ENCODE data around the gene DUS3L.
A peak's percentile ranks its signal among the peaks of the same experiment; 100 is the strongest.

DUS3L gene

DNA sequence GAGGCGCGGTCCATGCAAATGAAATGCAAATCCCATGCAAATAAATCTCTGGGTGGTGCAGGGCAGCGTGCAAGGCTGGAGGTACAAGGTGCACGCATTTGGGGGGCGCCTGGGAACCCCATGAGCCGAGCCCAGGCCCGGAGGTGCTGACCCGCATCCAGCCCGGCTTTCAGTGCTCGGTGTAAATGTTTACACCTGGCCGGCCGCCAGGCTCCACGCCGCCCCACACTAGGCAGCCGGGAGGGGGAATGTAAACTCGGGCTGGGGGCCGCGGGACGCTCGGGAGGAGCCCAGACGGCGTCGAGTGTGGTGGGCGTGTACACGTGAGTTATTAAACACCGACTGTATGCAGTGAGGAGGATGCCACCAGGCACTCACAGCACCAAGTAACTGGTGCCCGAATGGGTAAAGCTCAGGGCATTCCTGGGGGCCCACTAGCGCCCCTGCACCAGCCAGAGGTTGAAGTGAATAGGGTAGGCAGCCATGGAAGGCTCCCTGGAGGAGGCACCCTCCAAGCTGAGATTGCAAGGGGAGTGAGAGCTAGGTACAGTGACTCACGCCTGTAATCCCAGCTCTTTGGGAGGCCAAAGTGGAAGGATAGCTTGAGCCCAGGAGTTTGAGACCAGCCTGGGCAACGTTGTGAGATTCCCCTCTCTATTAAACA is 31.4 kb upstream of the DUS3L start:
- DNase-seq (ENCODE audit: low read depth), result no peak

DNA sequence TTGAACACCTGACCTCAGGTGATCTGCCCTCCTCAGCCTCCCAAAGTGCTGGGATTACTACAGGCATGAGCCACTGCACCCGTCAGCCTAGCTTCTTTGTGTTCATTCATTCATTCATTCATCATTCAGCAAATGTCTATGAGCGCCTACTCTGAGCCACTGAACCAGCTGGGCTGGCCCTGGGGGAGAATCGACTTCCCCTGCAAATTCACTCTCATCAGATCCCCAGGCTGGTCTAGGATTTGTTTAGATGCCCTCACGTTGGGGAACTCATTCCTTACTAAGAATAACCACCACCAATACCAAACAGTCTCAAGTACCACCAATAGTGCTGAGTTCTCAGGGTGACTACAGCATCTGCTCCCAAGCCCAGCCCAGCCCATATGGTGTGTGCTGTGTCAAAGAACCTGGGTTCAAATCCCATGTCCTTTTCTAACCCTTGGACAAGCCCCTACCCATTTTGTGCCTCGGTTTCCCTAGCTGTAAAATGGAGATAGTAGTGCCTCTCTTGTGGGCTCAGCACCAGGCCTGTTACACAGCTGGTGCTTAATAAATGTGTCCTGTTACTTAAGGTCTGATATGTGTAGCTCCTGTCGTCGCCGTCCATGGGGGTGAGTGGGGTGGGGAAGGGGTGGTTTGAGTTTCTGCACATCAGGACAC is 30.7 kb upstream of the DUS3L start:
- no peak for DNase-seq (ENCODE audit: low read depth)

DNA sequence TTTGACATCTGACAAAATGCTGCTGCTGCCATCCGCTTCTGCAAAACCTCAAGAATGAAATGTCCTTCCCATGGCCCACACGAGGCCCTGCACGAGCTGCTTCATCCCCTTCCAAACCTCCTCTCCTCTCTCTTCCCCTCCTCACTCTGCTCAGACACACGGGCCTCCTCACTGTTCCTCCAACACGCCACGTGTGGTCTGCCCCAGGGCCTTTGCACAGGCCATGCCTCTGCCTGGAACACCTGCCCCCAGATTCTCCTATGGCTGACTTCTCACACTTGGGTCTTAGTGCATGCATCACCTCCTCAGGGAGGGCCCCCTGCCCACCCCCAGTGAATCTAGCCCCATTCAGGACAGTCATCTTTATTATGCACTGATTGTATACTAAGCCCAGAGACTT is 29.8 kb upstream of the DUS3L start:
- DNase-seq (ENCODE audit: low read depth), result no peak

DNA sequence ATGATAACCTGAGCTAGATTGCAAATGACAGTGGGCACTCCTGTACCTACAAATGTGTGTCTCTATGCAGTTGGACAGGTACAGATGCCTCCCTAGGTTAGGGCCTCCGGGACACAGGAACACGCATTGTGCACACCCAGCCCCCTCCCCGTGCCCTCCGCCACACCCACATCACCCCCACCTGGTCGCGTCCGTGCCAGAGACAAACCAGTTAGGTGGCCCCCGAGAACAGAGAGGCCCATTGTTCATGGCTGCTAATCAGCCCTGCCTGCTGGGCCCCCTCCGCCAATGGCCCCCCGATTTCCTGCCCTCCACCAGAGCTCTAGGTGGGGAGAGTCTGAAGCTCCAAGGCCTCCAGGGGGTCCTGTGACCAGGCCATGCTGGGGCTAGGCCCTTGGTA is 27.6 kb upstream of the DUS3L start:
- no peak for DNase-seq (ENCODE audit: low read depth)

DNA sequence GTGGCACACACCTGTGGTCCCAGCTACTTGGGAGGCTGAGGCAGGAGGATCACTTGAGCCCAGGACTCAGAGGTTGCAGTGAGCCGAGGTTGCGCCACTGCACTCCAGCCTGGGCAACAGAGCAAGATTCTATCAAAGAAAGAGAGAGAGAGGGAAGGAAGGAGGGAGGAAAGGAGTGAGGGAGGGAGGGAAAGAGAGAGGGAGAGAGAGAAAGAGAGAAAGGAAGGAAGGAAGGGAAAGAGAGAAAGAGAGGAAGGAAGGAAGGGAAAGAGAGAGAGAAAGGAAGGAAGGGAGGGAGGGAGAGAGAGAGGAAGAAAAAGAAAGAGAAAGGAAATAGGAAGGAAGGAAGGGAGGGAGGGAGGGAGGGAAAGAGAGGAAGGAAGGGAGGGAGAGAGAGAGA is 26.3 kb upstream of the DUS3L start:
- DNase-seq (ENCODE audit: low read depth), result no peak

DNA sequence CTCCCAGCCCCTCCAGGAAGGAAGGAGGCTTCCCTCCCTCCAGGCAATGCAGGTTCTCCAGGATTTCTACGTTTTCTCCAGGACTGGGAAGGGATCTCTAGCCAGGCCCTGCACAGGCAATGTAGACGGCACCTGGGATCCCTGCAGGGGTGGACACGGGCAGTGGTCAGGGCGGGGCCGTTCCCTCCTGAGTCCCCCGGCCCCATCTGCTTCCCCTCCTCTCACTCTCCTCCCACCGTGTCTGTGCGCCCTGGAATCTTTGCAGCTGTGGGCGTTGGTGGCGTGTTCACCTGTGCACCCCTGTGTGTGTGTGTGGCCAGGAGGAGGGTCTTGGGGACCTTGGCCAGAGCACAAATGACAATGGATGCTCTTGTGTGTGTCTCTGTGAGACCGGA is 23.9 kb upstream of the DUS3L start:
- DNase-seq (ENCODE audit: low read depth), result no peak

DNA sequence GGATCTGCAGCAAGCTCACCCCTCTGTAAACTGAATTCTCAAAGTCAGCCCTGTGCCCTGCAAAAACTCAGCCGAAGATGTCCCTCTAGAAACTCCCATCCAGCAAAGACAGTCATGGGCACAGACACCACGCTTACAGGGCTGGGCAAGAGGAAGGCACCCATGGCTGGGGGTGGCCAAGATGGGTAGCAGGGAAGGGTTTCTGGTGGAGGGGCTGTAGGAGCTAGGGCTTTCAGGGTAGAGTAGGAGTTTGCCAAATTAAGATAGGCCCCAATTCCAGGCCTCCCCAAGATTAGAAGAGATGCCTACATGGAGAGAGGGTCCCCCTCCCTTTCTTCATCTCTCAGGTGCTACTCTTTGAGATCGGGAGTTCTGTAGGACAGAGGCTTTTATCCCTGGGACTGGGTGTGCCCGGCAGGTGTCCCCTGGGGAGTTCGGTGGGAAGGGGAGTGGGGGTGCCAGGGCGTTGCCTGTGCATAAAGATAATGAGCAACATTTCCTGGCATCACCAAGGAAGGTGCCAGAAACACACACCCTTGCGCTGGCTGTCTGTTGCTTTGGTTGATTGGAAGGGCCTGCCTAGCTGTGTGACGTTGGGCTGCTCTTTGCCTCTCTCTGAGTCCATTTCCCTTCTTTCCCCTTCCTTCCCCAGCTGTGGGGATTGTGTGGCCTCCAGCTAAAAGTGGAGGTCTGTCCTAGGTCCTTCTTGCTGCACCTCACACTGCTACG is 23.3 kb upstream of the DUS3L start:
- DNase-seq (ENCODE audit: low read depth), result no peak

DNA sequence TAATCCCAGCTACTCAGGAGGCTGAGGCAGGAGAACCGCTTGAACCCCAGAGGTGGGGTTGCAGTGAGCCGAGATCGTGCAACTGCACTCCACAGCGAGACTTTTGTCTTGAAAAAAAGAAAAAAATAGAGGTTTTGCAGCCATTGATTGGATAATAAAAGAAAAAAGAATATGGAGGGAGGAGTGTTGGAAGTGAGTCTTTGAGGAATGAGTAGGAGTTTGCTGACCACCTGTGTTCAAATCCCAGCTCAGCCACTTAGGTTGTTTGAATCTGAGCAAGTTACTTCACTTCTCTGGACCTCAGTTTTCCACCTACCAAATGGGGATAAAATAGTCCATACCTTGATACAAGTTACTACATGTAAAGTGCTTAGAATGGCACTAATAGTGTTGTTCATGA is 20.2 kb upstream of the DUS3L start:
- no peak for DNase-seq (ENCODE audit: low read depth)

DNA sequence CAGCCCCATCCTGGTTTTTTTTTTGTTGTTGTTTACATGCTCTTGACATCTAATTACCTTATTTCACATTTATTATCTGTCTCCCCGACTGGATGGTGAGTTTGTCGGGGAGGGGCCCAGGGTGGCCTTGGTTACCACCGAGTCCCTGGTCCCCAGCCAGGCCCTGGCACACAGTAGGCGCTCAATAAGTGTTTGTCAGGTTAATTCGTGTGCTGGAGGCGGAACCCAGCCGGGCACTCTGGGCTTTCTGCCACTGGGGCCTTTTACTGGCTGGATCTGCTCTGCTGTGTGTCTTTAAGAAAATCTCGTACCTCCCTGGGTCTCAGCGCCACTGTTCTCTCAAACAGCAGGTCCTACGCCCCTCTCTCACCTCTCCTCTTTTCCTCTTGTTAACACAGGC is 18.5 kb upstream of the DUS3L start:
- DNase-seq (ENCODE audit: low read depth), result no peak

DNA sequence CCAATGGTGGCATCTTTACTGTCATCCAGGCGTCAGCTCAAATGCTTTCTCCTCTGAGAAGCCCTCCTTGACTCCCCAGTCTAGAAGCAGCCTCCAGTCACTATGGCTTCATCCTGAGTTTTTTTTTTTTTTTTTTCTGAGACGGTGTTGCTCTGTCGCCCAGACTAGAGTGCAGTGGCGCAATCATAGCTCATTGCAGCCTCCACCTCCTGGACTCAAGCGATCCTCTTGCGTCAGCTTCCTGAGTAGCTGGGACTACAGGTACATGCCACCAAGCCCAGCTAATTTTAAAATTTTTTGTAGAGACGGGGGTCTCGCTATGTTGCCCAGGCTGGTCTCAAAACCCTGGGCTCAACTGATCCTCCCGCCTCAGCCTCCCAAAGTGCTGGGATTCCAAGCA is 18.1 kb upstream of the DUS3L start:
- no peak for DNase-seq (ENCODE audit: low read depth)

DNA sequence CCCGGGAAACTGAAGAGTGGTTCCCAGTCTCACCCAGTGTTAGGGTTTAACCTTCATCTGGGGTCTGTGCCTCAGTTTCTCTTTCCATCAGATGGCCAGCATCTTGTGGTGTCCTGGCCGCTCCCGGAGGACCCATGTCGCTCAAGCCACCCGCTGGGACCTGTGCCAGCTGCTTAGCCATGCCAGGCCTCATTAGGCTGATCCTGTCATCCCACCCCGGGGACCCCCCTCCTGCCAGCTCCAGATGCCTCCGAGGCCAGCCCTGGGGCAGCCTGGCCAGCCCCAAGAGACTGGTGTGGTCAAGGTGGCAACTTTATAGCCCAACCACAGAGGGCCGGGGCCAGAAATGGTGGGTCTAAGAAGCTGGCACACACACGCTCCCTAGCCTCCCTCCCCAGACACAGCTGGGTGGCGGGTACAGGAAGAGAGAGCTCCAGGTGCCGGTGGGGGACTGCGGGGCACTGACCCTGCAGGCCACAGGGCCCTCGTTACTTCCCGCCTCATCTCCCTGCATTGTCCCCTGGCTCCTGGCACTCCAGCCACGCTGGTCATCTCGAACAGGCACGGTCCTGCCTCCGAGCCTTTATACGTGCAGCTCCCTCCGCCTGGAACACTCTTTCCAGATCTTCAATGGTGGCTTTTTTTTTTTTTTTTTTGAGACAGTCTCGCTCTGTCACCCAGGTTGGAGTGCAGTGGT is 17.3 kb upstream of the DUS3L start:
- DNase-seq (ENCODE audit: low read depth), result no peak

DNA sequence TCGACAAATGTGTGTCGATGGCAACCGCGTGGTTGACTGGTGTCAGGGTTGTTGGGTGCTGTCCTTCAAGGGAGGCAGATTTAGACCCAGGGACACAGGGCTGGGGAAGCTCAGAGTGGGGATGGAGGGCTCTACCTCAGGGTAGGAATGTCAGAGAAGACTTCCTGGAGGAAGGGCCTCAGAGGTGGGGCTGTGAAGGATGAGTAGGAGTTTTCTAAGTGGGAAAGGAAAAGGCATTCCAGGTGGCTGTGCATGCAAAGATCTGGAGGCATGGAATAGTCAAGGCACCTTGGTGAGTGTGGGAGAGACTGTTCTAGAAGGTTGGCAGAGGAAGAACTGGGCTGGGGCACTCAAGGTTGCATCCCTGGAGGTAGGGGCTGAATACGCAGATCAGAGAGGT is 15.9 kb upstream of the DUS3L start:
- DNase-seq (ENCODE audit: low read depth), result no peak

DNA sequence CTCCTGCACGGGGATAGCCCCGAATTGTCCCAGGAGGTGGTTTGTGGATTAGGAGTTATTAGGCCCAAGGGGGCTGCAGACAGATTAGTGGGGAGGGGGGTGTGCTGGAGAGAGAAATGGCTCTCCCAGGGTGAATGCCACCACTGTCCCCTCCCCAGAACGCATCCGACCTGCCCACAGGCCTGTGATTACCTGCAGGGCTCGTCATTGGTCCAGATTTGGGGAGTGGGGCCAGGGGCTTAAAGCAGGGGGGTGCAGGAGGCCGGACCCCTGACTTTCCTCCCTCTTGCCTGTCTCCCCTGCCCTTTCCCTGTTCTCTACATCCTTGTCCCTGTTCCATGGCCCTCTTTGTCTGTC is 15.1 kb upstream of the DUS3L start:
- no peak for DNase-seq (ENCODE audit: low read depth)

DNA sequence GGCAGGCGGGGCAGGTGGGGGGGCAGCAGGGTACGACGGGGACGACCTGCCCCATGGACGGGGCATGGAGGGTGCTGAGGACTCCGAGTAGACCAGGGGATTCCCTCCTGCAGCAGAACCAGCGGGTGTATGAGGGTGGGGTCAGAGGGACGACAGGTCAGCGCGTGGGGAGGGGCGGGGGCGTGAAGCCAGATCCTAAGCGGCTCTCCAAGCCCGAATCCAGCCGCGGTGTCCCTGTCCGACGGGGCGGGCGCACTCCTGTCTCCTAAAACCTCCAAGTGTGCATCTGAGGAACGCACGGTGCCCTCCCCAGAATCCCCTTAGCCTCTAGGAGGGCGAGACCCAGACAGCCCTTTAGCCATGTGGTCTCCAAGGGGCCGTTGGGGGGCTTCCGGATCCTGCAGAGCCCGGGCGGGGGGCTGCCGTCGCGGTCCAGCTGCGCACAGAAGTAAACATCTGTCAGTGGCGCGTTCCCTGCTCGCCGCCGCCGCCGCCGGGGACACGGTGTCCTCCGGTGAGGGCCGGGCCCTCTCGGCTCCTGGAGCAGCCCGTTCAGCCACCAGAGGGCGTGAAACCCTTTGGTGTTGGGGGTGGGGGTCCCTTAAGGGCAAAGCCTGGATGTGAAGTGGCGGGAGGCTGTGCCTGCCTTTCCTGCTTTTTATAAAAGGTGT is 14.6 kb upstream of the DUS3L start:
- peak; percentile 51 for DNase-seq (ENCODE audit: low read depth)

DNA sequence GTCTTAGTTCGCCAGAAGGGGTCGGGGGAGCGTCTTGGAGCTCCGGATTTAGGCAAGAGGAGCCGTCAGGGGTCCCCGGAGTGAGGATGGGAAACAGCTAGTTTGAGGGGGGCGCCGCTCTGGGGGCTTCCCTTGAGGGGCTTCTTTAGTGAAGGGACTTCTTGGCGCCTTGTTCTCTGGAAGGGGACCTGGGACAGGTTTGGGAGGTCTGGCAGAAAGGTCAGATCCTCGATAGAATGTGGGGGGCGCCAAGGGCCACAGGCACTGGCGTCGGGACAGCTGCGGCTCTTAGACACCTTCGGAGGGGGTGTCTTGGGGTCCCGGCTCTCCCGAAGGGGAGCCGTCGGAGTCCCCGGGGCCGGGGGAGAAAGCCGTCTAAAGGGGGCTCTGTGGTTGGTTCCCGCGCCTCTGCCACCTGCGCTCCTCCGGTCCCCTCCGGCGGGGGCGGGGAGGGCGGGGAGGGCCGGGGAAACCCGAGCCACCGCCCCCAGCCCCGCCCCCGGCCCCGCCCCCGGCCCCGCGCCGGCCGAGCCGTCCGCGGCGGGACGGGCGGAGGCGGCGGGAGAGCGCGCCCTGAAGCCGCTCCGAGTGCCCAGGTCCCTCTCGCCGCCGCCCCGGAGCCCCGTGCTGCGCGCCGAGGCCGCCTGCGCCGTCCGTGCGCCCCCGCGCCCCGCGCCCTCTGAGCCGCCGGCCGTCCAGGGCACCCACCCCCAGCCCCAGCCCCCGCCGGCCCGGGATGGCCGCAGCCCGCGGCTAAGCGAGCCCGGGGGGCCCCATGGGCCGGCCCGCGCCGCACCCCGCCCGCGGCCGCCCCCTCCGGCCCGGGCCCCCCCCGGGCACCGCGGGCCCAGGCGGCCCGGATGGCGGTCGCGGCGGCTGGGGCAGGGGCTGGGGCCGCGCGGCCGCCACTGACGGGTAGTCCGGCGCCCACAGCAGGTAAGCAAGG is 13.8 kb upstream of the DUS3L start, which contains the start of gene NRTN:
NRTN (plus strand) TSS at position 552 of the 946 bp plus-strand sequence. CDS start 19,099 bp downstream, outside the sequence.
- DNase-seq (ENCODE audit: low read depth), result no peak

DNA sequence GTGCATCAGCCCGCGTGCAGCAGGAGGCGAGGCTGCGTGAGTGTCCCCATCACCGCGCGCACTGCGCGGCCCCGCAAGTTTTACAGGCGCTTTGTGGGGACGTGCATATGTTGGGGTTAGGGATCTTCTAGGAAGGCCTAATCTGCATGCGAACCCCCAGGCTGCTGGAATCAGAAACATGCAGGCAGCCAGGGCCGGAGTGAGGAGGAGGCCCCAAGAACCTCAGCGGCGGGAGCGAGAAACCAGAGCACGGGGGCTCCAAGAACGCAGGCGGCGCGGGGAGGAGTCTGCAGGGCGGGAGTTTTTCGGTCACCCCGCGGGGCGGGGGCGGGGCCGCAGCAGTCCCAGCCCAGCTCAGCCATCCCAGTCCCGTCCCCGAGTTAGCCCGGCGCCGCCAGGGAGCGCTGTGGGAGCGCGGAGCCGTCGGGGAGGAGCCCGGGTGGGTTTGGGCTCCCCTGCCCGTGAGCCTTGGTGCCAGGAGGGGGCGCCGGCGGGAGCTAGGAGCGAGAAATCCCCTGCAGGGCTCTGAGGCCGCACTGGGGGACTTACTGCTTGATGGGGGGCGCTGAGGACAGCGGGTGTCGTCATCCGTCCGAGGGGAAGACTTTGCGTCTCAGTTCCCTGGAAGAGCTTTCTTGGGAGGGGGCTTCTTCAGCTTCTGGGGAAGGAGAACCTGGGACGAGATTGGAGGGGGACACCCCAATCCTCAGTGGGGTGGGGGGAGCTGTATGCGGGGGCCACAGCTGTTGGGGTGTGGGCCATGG is 13.0 kb upstream of the DUS3L start:
- DNase-seq (ENCODE audit: low read depth), result peak; percentile 88

DNA sequence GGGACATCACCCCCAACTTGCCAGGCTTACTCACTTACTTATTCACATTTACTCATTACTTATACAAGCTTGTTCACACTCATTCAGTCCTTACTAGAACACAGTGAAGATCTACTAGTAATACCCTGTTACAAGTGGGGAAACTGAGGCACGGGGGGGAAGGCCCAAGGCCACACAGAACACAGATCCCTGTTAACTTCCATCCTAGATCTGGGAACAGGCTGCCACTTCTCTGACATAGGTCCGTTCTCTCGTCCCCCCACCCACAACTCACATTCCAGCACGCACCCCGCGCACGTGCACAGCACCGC is 12.4 kb upstream of the DUS3L start:
- DNase-seq (ENCODE audit: low read depth), result no peak

DNA sequence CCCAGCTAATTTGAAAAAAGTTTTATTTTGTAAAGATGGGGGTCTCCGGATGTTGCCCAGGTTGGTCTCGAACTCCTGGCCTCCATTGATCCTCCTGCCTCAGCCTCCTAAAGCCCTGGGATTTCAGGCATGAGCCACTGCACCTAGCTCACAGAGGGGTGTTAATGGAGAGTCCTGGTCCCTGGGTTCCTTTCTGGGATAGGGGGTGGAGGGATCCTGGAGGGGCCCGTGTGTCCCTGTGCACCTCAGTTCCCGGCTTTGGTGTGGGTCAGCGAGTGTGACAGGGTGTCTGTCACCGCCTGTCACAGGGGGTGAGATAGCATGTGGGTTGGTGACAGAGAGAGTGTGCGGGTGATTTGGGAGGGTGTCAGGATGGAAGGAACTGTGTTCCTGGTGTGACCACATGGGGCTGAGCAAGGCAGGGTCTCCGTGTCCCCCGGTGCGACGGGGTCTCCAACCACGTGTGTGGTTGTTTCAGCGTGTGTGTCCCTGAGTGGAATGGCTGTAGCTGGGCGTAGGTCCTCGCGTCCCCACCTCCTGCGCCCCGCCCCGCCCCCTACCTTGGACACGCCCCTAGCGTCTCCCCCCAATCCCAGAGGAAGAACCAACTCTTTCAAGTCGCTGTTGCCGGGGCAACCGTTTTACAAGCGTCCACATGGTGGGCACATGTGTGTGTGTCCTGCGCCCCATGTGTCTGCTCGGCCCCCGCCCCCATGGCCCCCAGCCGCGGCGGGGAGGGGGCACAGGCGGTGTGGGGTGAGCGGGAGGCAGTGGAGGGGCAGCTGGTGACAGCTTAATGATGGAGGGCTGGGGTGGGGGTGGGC is 11.0 kb upstream of the DUS3L start:
- DNase-seq (ENCODE audit: low read depth), result no peak

Measured in activated gamma-delta T cell treated with anti-CD3 and anti-CD28 coated beads, Interleukin-2, amount 50 U/mL, for 16 hours (primary cell).